ENCODE results near the gene ADAMTS12.

- TF ChIP-seq CTCF (IDR thresholded peaks at IDR 0.05; ENCODE audit: control extremely low read depth in 1 of 3, insufficient read depth in 1 of 3, low read depth in 1 of 3, low read length in 3 of 3), result no peak
- no peak for TF ChIP-seq USF2 (IDR thresholded peaks at IDR 0.05; ENCODE audit: low read length)
- no peak for TF ChIP-seq CBX8 (IDR thresholded peaks at IDR 0.05; ENCODE audit: borderline replicate concordance, low read depth, low read length)
- no peak for TF ChIP-seq RNF2 (IDR thresholded peaks at IDR 0.05; ENCODE audit: borderline replicate concordance, low read depth, low read length, missing control alignments, poor library complexity, severe bottlenecking)
- TF ChIP-seq CHD2 (IDR thresholded peaks at IDR 0.05; ENCODE audit: low read length), result no peak
- TF ChIP-seq SP1 (IDR thresholded peaks at IDR 0.05; ENCODE audit: low read depth, low read length), result no peak
Observed at GRCh38 chr5:33685873-33686755, 205.7 kb downstream of the ADAMTS12 start.

Data from H1 (cell line).